ENCODE results near the gene MRC1.

MRC1 gene

GRCh38 chr10:17877121-17877520 lies 68.0 kb downstream of the MRC1 start:
- no peak for DNase-seq
- Mint-ChIP-seq H3K9me3 (no peaks in the 10 kb centered on the region), H3K27ac (no peak overlapping the region), H3K36me3 (ENCODE audit: low read depth) (no peaks in the 10 kb centered on the region), H3K27me3 (no peaks in the 10 kb centered on the region), H3K4me3 (no peak overlapping the region), H3K4me1 (ENCODE audit: low read depth) (no peaks in the 10 kb centered on the region)

GRCh38 chr10:17878896-17879295 lies 69.7 kb downstream of the MRC1 start:
- DNase-seq: no peak
- Mint-ChIP-seq H3K9me3 (no peaks in the 10 kb centered on the region), H3K36me3 (ENCODE audit: low read depth) (no peaks in the 10 kb centered on the region), H3K27me3 (no peaks in the 10 kb centered on the region), H3K4me1 (ENCODE audit: low read depth) (no peaks in the 10 kb centered on the region), H3K27ac (no peak overlapping the region), H3K4me3 (no peak overlapping the region)

- no peak overlapping the region for H3K4me3 Mint-ChIP-seq
- peaks cover 4% of the 10 kb centered on the region for H3K9me3 Mint-ChIP-seq
- no peaks in the 10 kb centered on the region for H3K4me1 Mint-ChIP-seq (ENCODE audit: low read depth)
- H3K27ac Mint-ChIP-seq: no peak overlapping the region
- H3K36me3 Mint-ChIP-seq (ENCODE audit: low read depth): no peaks in the 10 kb centered on the region
- no peak for DNase-seq
- no peaks in the 10 kb centered on the region for H3K27me3 Mint-ChIP-seq
Measured at GRCh38 chr10:17880601-17881000, 71.5 kb downstream of the MRC1 start.

- Mint-ChIP-seq H3K27me3 (no peaks in the 10 kb centered on the region), H3K36me3 (ENCODE audit: low read depth) (no peaks in the 10 kb centered on the region), H3K4me1 (ENCODE audit: low read depth) (no peaks in the 10 kb centered on the region), H3K4me3 (no peak overlapping the region), H3K9me3 (peaks cover 4% of the 10 kb centered on the region), H3K27ac (no peak overlapping the region)
- DNase-seq: no peak
Measured at GRCh38 chr10:17882557-17882956, 73.4 kb downstream of the MRC1 start.

- Mint-ChIP-seq H3K9me3 (peaks cover 4% of the 10 kb centered on the region), H3K4me3 (no peak overlapping the region), H3K27me3 (no peaks in the 10 kb centered on the region), H3K4me1 (ENCODE audit: low read depth) (no peaks in the 10 kb centered on the region), H3K27ac (no peak overlapping the region), H3K36me3 (ENCODE audit: low read depth) (no peaks in the 10 kb centered on the region)
- no peak for DNase-seq
Measured at GRCh38 chr10:17883621-17884020, 74.5 kb downstream of the MRC1 start.

- no peaks in the 10 kb centered on the region for H3K36me3 Mint-ChIP-seq (ENCODE audit: low read depth)
- peaks cover 4% of the 10 kb centered on the region for H3K9me3 Mint-ChIP-seq
- H3K4me1 Mint-ChIP-seq (ENCODE audit: low read depth): no peaks in the 10 kb centered on the region
- DNase-seq: no peak
- H3K27ac Mint-ChIP-seq: no peak overlapping the region
- H3K27me3 Mint-ChIP-seq: no peaks in the 10 kb centered on the region
- H3K4me3 Mint-ChIP-seq: no peak overlapping the region
Measured at GRCh38 chr10:17888189-17888588, 79.0 kb downstream of the MRC1 start.

GRCh38 chr10:17891435-17891834 lies 82.3 kb downstream of the MRC1 start:
- no peaks in the 10 kb centered on the region for H3K4me1 Mint-ChIP-seq (ENCODE audit: low read depth)
- H3K27ac Mint-ChIP-seq: no peak overlapping the region
- no peak overlapping the region for H3K4me3 Mint-ChIP-seq
- no peak for DNase-seq
- H3K36me3 Mint-ChIP-seq (ENCODE audit: low read depth): no peaks in the 10 kb centered on the region
- peaks cover 4% of the 10 kb centered on the region for H3K27me3 Mint-ChIP-seq
- no peaks in the 10 kb centered on the region for H3K9me3 Mint-ChIP-seq

- no peak for DNase-seq
- no peaks in the 10 kb centered on the region for H3K36me3 Mint-ChIP-seq (ENCODE audit: low read depth)
- no peaks in the 10 kb centered on the region for H3K27me3 Mint-ChIP-seq
- H3K4me3 Mint-ChIP-seq: no peak overlapping the region
- no peaks in the 10 kb centered on the region for H3K4me1 Mint-ChIP-seq (ENCODE audit: low read depth)
- H3K27ac Mint-ChIP-seq: no peak overlapping the region
- H3K9me3 Mint-ChIP-seq: no peaks in the 10 kb centered on the region
Measured at GRCh38 chr10:17904564-17904963, 95.4 kb downstream of the MRC1 start.

- H3K36me3 Mint-ChIP-seq (ENCODE audit: low read depth): no peaks in the 10 kb centered on the region
- H3K27ac Mint-ChIP-seq: no peak overlapping the region
- peaks cover 2% of the 10 kb centered on the region for H3K27me3 Mint-ChIP-seq
- no peak overlapping the region for H3K4me3 Mint-ChIP-seq
- H3K9me3 Mint-ChIP-seq: no peaks in the 10 kb centered on the region
- no peak for DNase-seq
- H3K4me1 Mint-ChIP-seq (ENCODE audit: low read depth): no peaks in the 10 kb centered on the region
Measured at GRCh38 chr10:17905491-17905890, 96.3 kb downstream of the MRC1 start.

- H3K36me3 Mint-ChIP-seq (ENCODE audit: low read depth): no peaks in the 10 kb centered on the region
- no peak for DNase-seq
- no peaks in the 10 kb centered on the region for H3K4me1 Mint-ChIP-seq (ENCODE audit: low read depth)
- H3K4me3 Mint-ChIP-seq: no peak overlapping the region
- peaks cover 2% of the 10 kb centered on the region for H3K27me3 Mint-ChIP-seq
- H3K9me3 Mint-ChIP-seq: no peaks in the 10 kb centered on the region
- H3K27ac Mint-ChIP-seq: no peak overlapping the region
Measured at GRCh38 chr10:17906002-17906401, 96.9 kb downstream of the MRC1 start.

GRCh38 chr10:17907641-17908040 lies 98.5 kb downstream of the MRC1 start:
- Mint-ChIP-seq H3K27me3 (peaks cover 2% of the 10 kb centered on the region), H3K9me3 (no peaks in the 10 kb centered on the region), H3K27ac (no peak overlapping the region), H3K4me3 (no peak overlapping the region), H3K4me1 (ENCODE audit: low read depth) (no peaks in the 10 kb centered on the region), H3K36me3 (ENCODE audit: low read depth) (no peaks in the 10 kb centered on the region)
- no peak for DNase-seq

- Mint-ChIP-seq H3K4me3 (no peak overlapping the region), H3K27ac (no peak overlapping the region), H3K27me3 (peaks cover 2% of the 10 kb centered on the region), H3K9me3 (peaks cover 2% of the 10 kb centered on the region), H3K36me3 (ENCODE audit: low read depth) (no peaks in the 10 kb centered on the region), H3K4me1 (ENCODE audit: low read depth) (no peaks in the 10 kb centered on the region)
- DNase-seq: no peak
Measured at GRCh38 chr10:17910125-17910789, 101.1 kb downstream of the MRC1 start.

- no peak for DNase-seq
- no peak overlapping the region for H3K27ac Mint-ChIP-seq
- peaks cover 2% of the 10 kb centered on the region for H3K27me3 Mint-ChIP-seq
- H3K36me3 Mint-ChIP-seq (ENCODE audit: low read depth): no peaks in the 10 kb centered on the region
- peaks cover 4% of the 10 kb centered on the region for H3K9me3 Mint-ChIP-seq
- no peaks in the 10 kb centered on the region for H3K4me1 Mint-ChIP-seq (ENCODE audit: low read depth)
- no peak overlapping the region for H3K4me3 Mint-ChIP-seq
Measured at GRCh38 chr10:17912754-17913153, 103.6 kb downstream of the MRC1 start.

- no peaks in the 10 kb centered on the region for H3K36me3 Mint-ChIP-seq (ENCODE audit: low read depth)
- no peaks in the 10 kb centered on the region for H3K4me1 Mint-ChIP-seq (ENCODE audit: low read depth)
- H3K27ac Mint-ChIP-seq: no peak overlapping the region
- no peak overlapping the region for H3K4me3 Mint-ChIP-seq
- H3K27me3 Mint-ChIP-seq: peaks cover 2% of the 10 kb centered on the region
- DNase-seq: no peak
- peaks cover 4% of the 10 kb centered on the region for H3K9me3 Mint-ChIP-seq
Measured at GRCh38 chr10:17913604-17914003, 104.5 kb downstream of the MRC1 start.

GRCh38 chr10:17914169-17915045 lies 105.3 kb downstream of the MRC1 start:
- H3K27me3 Mint-ChIP-seq: peaks cover 2% of the 10 kb centered on the region
- no peak overlapping the region for H3K27ac Mint-ChIP-seq
- no peaks in the 10 kb centered on the region for H3K36me3 Mint-ChIP-seq (ENCODE audit: low read depth)
- no peaks in the 10 kb centered on the region for H3K4me1 Mint-ChIP-seq (ENCODE audit: low read depth)
- H3K9me3 Mint-ChIP-seq: peaks cover 4% of the 10 kb centered on the region
- DNase-seq: no peak
- no peak overlapping the region for H3K4me3 Mint-ChIP-seq
